ENCODE measurements around the gene SLC24A3.

Gene SLC24A3

GRCh38 chr20:19433371-19434350 lies 221.2 kb downstream of the SLC24A3 start:
- POLR2A ChIA-PET = no interaction called here
- CTCF ChIA-PET = no interaction called here
- TF ChIP-seq ZNF384 (IDR thresholded peaks at IDR 0.05) (no peak), HDGF (IDR thresholded peaks at IDR 0.05; ENCODE audit: borderline replicate concordance) (no peak), TARDBP (IDR thresholded peaks at IDR 0.05) (no peak), PKNOX1 (IDR thresholded peaks at IDR 0.05) (no peak), BHLHE40 (IDR thresholded peaks at IDR 0.05; ENCODE audit: borderline replicate concordance) (no peak), LEF1 (IDR thresholded peaks at IDR 0.05; ENCODE audit: borderline replicate concordance) (no peak), NFRKB (IDR thresholded peaks at IDR 0.05) (no peak), ELF4 (IDR thresholded peaks at IDR 0.05) (no peak), ARNT (IDR thresholded peaks at IDR 0.05) (no peak), FOXK2 (IDR thresholded peaks at IDR 0.05) (no peak), SUZ12 (IDR thresholded peaks at IDR 0.05) (no peak), CTBP1 (IDR thresholded peaks at IDR 0.05; ENCODE audit: borderline replicate concordance) (no peak), FOXM1 (IDR thresholded peaks at IDR 0.05; ENCODE audit: borderline replicate concordance) (no peak), FOXA1 (IDR thresholded peaks at IDR 0.05) (no peak), L3MBTL2 (conservative IDR thresholded peaks at IDR 0.05) (no peak), SP1 (IDR thresholded peaks at IDR 0.05) (no peak)
- no peak for DNase-seq (ENCODE audit: extremely low spot score)

- CTCF ChIA-PET = no interaction called here
- TF ChIP-seq LEF1 (IDR thresholded peaks at IDR 0.05; ENCODE audit: borderline replicate concordance) = no peak
- TF ChIP-seq ZNF384 (IDR thresholded peaks at IDR 0.05) = no peak
- no peak for TF ChIP-seq BHLHE40 (IDR thresholded peaks at IDR 0.05; ENCODE audit: borderline replicate concordance)
- no peak for TF ChIP-seq SP1 (IDR thresholded peaks at IDR 0.05)
- TF ChIP-seq FOXA1 (IDR thresholded peaks at IDR 0.05) = no peak
- TF ChIP-seq FOXM1 (IDR thresholded peaks at IDR 0.05; ENCODE audit: borderline replicate concordance) = no peak
- TF ChIP-seq NFRKB (IDR thresholded peaks at IDR 0.05) = no peak
- TF ChIP-seq HDGF (IDR thresholded peaks at IDR 0.05; ENCODE audit: borderline replicate concordance) = no peak
- TF ChIP-seq PKNOX1 (IDR thresholded peaks at IDR 0.05) = no peak
- no peak for TF ChIP-seq TARDBP (IDR thresholded peaks at IDR 0.05)
- no peak for TF ChIP-seq CTBP1 (IDR thresholded peaks at IDR 0.05; ENCODE audit: borderline replicate concordance)
- no peak for TF ChIP-seq ARNT (IDR thresholded peaks at IDR 0.05)
- no peak for TF ChIP-seq FOXK2 (IDR thresholded peaks at IDR 0.05)
- no peak for TF ChIP-seq ELF4 (IDR thresholded peaks at IDR 0.05)
- no peak for TF ChIP-seq SUZ12 (IDR thresholded peaks at IDR 0.05)
- no peak for DNase-seq (ENCODE audit: extremely low spot score)
- POLR2A ChIA-PET = no interaction called here
Measured at GRCh38 chr20:19435316-19435715, 222.9 kb downstream of the SLC24A3 start.

- CTCF ChIA-PET = no interaction called here
- no peak for DNase-seq (ENCODE audit: extremely low spot score)
- POLR2A ChIA-PET = no interaction called here
- TF ChIP-seq ARNT (IDR thresholded peaks at IDR 0.05) (no peak), BHLHE40 (IDR thresholded peaks at IDR 0.05; ENCODE audit: borderline replicate concordance) (no peak)
Measured at GRCh38 chr20:19435821-19436220, 223.4 kb downstream of the SLC24A3 start.

GRCh38 chr20:19438488-19438887 lies 226.0 kb downstream of the SLC24A3 start:
- ChIA-PET CTCF (no interaction called here), POLR2A (no interaction called here)
- DNase-seq (ENCODE audit: extremely low spot score) = no peak
- TF ChIP-seq SP1 (IDR thresholded peaks at IDR 0.05) = no peak
- TF ChIP-seq L3MBTL2 (conservative IDR thresholded peaks at IDR 0.05) = no peak

- no peak for DNase-seq (ENCODE audit: extremely low spot score)
- ChIA-PET POLR2A (no interaction called here), CTCF (interaction anchor here (0.6 to 0.7 kb wide), 2 partner anchors 28 to 79 kb away, joined by 4 to 5 read pairs; no protein-coding TSS in a partner anchor)
Measured at GRCh38 chr20:19440660-19441527, 228.5 kb downstream of the SLC24A3 start.

GRCh38 chr20:19446246-19446645 lies 233.8 kb downstream of the SLC24A3 start:
- TF ChIP-seq FOXA1 (IDR thresholded peaks at IDR 0.05) (no peak), L3MBTL2 (conservative IDR thresholded peaks at IDR 0.05) (no peak), FOXM1 (IDR thresholded peaks at IDR 0.05; ENCODE audit: borderline replicate concordance) (no peak), SP1 (IDR thresholded peaks at IDR 0.05) (no peak)
- POLR2A ChIA-PET = no interaction called here
- DNase-seq (ENCODE audit: extremely low spot score) = no peak
- CTCF ChIA-PET = no interaction called here

More at GRCh38 chr20:19440660-19441527, 228.5 kb downstream of the SLC24A3 start:
- no peak for TF ChIP-seq CTBP1 (IDR thresholded peaks at IDR 0.05; ENCODE audit: borderline replicate concordance)
- no peak for TF ChIP-seq LEF1 (IDR thresholded peaks at IDR 0.05; ENCODE audit: borderline replicate concordance)

GRCh38 chr20:19448632-19449031 lies 236.2 kb downstream of the SLC24A3 start:
- no peak for DNase-seq (ENCODE audit: extremely low spot score)
- ChIA-PET POLR2A (no interaction called here), CTCF (no interaction called here)
- TF ChIP-seq NFRKB (IDR thresholded peaks at IDR 0.05) = no peak
- no peak for TF ChIP-seq BHLHE40 (IDR thresholded peaks at IDR 0.05; ENCODE audit: borderline replicate concordance)
- no peak for TF ChIP-seq SP1 (IDR thresholded peaks at IDR 0.05)
- no peak for TF ChIP-seq ELF4 (IDR thresholded peaks at IDR 0.05)
- TF ChIP-seq ZNF384 (IDR thresholded peaks at IDR 0.05) = no peak
- no peak for TF ChIP-seq CTBP1 (IDR thresholded peaks at IDR 0.05; ENCODE audit: borderline replicate concordance)
- TF ChIP-seq PKNOX1 (IDR thresholded peaks at IDR 0.05) = no peak
- TF ChIP-seq ARNT (IDR thresholded peaks at IDR 0.05) = no peak
- no peak for TF ChIP-seq LEF1 (IDR thresholded peaks at IDR 0.05; ENCODE audit: borderline replicate concordance)
- no peak for TF ChIP-seq FOXM1 (IDR thresholded peaks at IDR 0.05; ENCODE audit: borderline replicate concordance)
- no peak for TF ChIP-seq L3MBTL2 (conservative IDR thresholded peaks at IDR 0.05)
- no peak for TF ChIP-seq SUZ12 (IDR thresholded peaks at IDR 0.05)
- TF ChIP-seq FOXA1 (IDR thresholded peaks at IDR 0.05) = no peak
- TF ChIP-seq TARDBP (IDR thresholded peaks at IDR 0.05) = no peak
- no peak for TF ChIP-seq HDGF (IDR thresholded peaks at IDR 0.05; ENCODE audit: borderline replicate concordance)
- TF ChIP-seq FOXK2 (IDR thresholded peaks at IDR 0.05) = no peak
